ENCODE data around the gene SCLT1.

DNA sequence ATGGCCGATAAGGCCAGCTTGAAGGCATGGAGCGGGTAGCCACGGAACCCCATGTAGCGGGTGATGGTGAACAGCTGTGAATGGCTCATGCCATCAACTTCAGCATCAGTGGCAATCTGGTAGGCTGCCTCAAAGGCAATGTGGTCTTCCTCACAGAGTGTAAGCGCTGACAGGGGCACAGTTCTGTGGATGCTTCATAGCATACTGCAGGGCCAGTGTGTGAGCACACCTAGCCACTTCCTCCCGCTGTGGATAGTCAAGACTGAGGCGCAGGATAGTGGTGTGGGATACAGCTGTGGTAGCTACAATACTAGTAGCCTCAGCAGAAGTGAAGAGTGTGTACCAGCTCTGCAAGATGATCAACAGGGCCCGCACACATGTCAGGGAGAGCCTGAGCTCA is 43.1 kb upstream of the SCLT1 start:
- TF ChIP-seq, protein P1, sequence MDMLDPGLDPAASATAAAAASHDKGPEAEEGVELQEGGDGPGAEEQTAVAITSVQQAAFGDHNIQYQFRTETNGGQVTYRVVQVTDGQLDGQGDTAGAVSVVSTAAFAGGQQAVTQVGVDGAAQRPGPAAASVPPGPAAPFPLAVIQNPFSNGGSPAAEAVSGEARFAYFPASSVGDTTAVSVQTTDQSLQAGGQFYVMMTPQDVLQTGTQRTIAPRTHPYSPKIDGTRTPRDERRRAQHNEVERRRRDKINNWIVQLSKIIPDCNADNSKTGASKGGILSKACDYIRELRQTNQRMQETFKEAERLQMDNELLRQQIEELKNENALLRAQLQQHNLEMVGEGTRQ (CRISPR knock-in tag; IDR thresholded peaks at IDR 0.05): no peak
- TF ChIP-seq, protein P2, sequence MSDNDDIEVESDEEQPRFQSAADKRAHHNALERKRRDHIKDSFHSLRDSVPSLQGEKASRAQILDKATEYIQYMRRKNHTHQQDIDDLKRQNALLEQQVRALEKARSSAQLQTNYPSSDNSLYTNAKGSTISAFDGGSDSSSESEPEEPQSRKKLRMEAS (CRISPR knock-in tag; IDR thresholded peaks at IDR 0.05): no peak
- TF ChIP-seq TP53 (CRISPR knock-in tag; IDR thresholded peaks at IDR 0.05): no peak
- TF ChIP-seq, protein P3, sequence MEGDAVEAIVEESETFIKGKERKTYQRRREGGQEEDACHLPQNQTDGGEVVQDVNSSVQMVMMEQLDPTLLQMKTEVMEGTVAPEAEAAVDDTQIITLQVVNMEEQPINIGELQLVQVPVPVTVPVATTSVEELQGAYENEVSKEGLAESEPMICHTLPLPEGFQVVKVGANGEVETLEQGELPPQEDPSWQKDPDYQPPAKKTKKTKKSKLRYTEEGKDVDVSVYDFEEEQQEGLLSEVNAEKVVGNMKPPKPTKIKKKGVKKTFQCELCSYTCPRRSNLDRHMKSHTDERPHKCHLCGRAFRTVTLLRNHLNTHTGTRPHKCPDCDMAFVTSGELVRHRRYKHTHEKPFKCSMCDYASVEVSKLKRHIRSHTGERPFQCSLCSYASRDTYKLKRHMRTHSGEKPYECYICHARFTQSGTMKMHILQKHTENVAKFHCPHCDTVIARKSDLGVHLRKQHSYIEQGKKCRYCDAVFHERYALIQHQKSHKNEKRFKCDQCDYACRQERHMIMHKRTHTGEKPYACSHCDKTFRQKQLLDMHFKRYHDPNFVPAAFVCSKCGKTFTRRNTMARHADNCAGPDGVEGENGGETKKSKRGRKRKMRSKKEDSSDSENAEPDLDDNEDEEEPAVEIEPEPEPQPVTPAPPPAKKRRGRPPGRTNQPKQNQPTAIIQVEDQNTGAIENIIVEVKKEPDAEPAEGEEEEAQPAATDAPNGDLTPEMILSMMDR (IDR thresholded peaks at IDR 0.05): no peak
- no peak for TF ChIP-seq ZNF532 (CRISPR knock-in tag; IDR thresholded peaks at IDR 0.05; ENCODE audit: borderline replicate concordance)

Data from WTC11 (cell line).